OCI-LY1 (cell line): ENCODE data around the gene CNPPD1.

ENCODE experiments used
- H2AFZ ChIP-seq: fragments of 200-600 bp; sonication (generic), shearing (Covaris generic); 2 replicates; pipeline ENCODE4 v1.6.0; 2014; ENCODE audit warnings: antibody characterized with exemption, mild to moderate bottlenecking, low read length
- H3F3A ChIP-seq: fragments of 200-600 bp; sonication (generic), shearing (Covaris generic); 2 replicates; pipeline ENCODE4 v1.6.0; 2014; ENCODE audit warnings: mild to moderate bottlenecking, antibody characterized with exemption, low read length, moderate library complexity; ENCODE audit not compliant: insufficient read depth
- H3K27ac ChIP-seq: fragments of 200-600 bp; sonication (generic); 2 replicates; pipeline ENCODE4 v1.5.1; 2014; ENCODE audit warnings: low read length, mixed run types, mild to moderate bottlenecking, low read depth; ENCODE audit not compliant: poor library complexity, severe bottlenecking
- H3K27me3 ChIP-seq: fragments of 200-600 bp; sonication (generic); 2 replicates; pipeline ENCODE4 v1.6.0; 2014; ENCODE audit warnings: antibody characterized with exemption, mild to moderate bottlenecking, low read length, moderate library complexity; ENCODE audit not compliant: insufficient read depth
- H3K36me3 ChIP-seq: fragments of 200-600 bp; sonication (generic); 2 replicates; pipeline ENCODE4 v1.6.1; 2014; ENCODE audit warnings: mild to moderate bottlenecking, antibody characterized with exemption, low read length, moderate library complexity, mixed read lengths; ENCODE audit not compliant: insufficient read depth
- H3K4me1 ChIP-seq: fragments of 200-600 bp; sonication (generic); 2 replicates; pipeline ENCODE4 v1.5.1; 2014; ENCODE audit warnings: mild to moderate bottlenecking, low read length, moderate library complexity; ENCODE audit not compliant: insufficient read depth, severe bottlenecking
- H3K4me2 ChIP-seq: fragments of 200-600 bp; sonication (generic), shearing (Covaris generic); 2 replicates; pipeline ENCODE4 v1.6.1; 2014; ENCODE audit warnings: low read length
- H3K4me3 ChIP-seq: fragments of 200-600 bp; sonication (generic); 2 replicates; pipeline ENCODE4 v1.5.1; 2014; ENCODE audit warnings: low read length, low read depth, mild to moderate bottlenecking, mixed read lengths; ENCODE audit not compliant: poor library complexity, severe bottlenecking
- H3K79me2 ChIP-seq: fragments of 200-600 bp; shearing (Covaris generic); 2 replicates; pipeline ENCODE4 v1.6.1; 2016; ENCODE audit warnings: mixed run types, low read length, mixed read lengths; ENCODE audit not compliant: insufficient read depth
- H3K9ac ChIP-seq: fragments of 200-600 bp; sonication (generic), shearing (Covaris generic); 2 replicates; pipeline ENCODE4 v1.6.1; 2014; ENCODE audit warnings: mild to moderate bottlenecking, low read length, mixed read lengths
- H3K9me2 ChIP-seq: fragments of 200-600 bp; sonication (generic), shearing (Covaris generic); 2 replicates; pipeline ENCODE4 v1.6.1; 2014; ENCODE audit warnings: low read depth, mild to moderate bottlenecking, low read length, mixed read lengths
- H3K9me3 ChIP-seq: fragments of 200-600 bp; shearing (Covaris generic); 2 replicates; pipeline ENCODE4 v1.6.1; 2014; ENCODE audit warnings: low read length, mixed read lengths
- H4K20me1 ChIP-seq: fragments of 200-600 bp; sonication (generic), shearing (Covaris generic); 2 replicates; pipeline ENCODE4 v1.6.0; 2016; ENCODE audit warnings: mild to moderate bottlenecking, low read length; ENCODE audit not compliant: insufficient read depth
- EZH2 ChIP-seq: fragments of 200-600 bp; sonication (generic), shearing (Covaris generic); IDR thresholded peaks from 2 replicates; pipeline ENCODE4 v1.8.0; 2017; ENCODE audit warnings: borderline replicate concordance, mixed run types, mild to moderate bottlenecking, antibody characterized with exemption, low read length, moderate library complexity, mixed read lengths
- TF ChIP-seq, protein P1 (sequence below): fragments of 200-600 bp; sonication (generic), shearing (Covaris generic); IDR thresholded peaks from 2 replicates; pipeline ENCODE4 v1.5.1; 2017; ENCODE audit warnings: mild to moderate bottlenecking, antibody characterized with exemption, low read length, moderate library complexity, mixed read lengths

Gene CNPPD1

DNA sequence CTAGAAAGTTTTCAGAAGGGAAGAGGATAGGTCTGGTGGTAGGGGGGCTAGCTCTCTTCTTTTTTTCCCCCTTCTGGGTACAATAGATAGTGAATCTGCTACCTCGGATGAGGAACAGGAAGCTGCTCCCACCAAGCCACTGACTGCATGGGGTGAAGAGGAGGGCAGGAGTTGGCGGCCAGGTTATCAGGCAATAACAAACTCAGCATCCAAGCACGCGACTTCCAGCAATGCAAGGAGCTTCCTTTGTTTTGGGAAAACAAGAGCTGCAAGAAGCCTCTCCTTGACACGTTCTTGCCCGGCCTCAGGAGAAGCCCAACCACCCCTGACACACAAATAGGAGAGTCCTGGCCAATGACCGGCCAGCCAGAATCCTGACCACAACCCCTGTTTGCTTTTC is 48.3 kb downstream of the CNPPD1 start:
- Histone ChIP-seq H3K4me1 (no peaks in the 10 kb centered on the region), H2AFZ (no peak overlapping the region), H3K9me3 (no peaks in the 10 kb centered on the region), H3K27ac (no peak overlapping the region), H3K9ac (no peak overlapping the region), H3K4me3 (no peak overlapping the region), H3K36me3 (no peaks in the 10 kb centered on the region), H3K79me2 (no peaks in the 10 kb centered on the region), H3K4me2 (no peak overlapping the region), H3F3A (no peaks in the 10 kb centered on the region), H3K27me3 (no peaks in the 10 kb centered on the region), H4K20me1 (no peaks in the 10 kb centered on the region), H3K9me2 (no peaks in the 10 kb centered on the region)
- TF ChIP-seq, protein P1, sequence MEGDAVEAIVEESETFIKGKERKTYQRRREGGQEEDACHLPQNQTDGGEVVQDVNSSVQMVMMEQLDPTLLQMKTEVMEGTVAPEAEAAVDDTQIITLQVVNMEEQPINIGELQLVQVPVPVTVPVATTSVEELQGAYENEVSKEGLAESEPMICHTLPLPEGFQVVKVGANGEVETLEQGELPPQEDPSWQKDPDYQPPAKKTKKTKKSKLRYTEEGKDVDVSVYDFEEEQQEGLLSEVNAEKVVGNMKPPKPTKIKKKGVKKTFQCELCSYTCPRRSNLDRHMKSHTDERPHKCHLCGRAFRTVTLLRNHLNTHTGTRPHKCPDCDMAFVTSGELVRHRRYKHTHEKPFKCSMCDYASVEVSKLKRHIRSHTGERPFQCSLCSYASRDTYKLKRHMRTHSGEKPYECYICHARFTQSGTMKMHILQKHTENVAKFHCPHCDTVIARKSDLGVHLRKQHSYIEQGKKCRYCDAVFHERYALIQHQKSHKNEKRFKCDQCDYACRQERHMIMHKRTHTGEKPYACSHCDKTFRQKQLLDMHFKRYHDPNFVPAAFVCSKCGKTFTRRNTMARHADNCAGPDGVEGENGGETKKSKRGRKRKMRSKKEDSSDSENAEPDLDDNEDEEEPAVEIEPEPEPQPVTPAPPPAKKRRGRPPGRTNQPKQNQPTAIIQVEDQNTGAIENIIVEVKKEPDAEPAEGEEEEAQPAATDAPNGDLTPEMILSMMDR, result no peak
- no peak for TF ChIP-seq EZH2

DNA sequence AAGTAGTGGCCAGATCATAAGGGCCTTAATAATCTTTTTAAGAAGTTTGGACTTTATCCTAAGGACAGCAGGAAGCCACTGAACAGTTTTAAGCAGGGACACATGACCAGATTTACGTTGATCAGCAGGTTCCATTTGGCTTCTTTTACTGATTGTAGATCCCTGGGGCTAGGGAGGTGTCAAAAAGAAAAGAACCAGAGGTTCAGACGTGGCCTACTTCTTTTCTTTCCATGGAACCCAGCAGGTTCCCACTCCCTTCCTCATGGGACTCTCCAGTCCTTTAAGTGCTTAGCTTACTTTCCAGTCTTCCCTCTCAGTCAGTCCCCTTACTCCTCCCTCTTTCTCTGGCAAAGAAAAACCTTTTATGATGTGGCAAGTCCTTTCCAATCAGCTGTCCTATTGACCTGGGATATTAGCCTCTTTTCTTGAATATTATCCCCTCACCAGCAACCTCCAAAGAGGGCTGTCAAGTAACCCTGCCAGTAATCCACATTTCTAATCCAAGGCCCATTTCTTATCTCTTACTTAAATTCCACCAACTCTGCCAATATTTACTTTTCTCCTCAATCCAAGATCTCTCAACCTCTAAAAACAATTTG is 49.6 kb downstream of the CNPPD1 start:
- Histone ChIP-seq H3K4me3 (no peak overlapping the region), H3K9me2 (no peaks in the 10 kb centered on the region), H3F3A (no peaks in the 10 kb centered on the region), H3K36me3 (no peaks in the 10 kb centered on the region), H3K79me2 (no peaks in the 10 kb centered on the region), H3K27me3 (no peaks in the 10 kb centered on the region), H4K20me1 (no peaks in the 10 kb centered on the region), H3K9me3 (no peaks in the 10 kb centered on the region), H3K27ac (no peak overlapping the region), H3K9ac (no peak overlapping the region), H3K4me1 (no peaks in the 10 kb centered on the region), H3K4me2 (no peak overlapping the region), H2AFZ (no peak overlapping the region)
- TF ChIP-seq, protein P1, result no peak
- TF ChIP-seq EZH2, result no peak

- H3K9me2 ChIP-seq, result no peaks in the 10 kb centered on the region
- TF ChIP-seq, protein P1, result no peak
- no peak for TF ChIP-seq EZH2
- no peaks in the 10 kb centered on the region for H3K27me3 ChIP-seq
- no peak overlapping the region for H3K4me3 ChIP-seq
- no peak overlapping the region for H2AFZ ChIP-seq
- H3K4me1 ChIP-seq, result no peaks in the 10 kb centered on the region
- H3K9me3 ChIP-seq, result no peaks in the 10 kb centered on the region
- H3K4me2 ChIP-seq, result no peak overlapping the region
- H4K20me1 ChIP-seq, result no peaks in the 10 kb centered on the region
- no peaks in the 10 kb centered on the region for H3F3A ChIP-seq
- H3K27ac ChIP-seq, result no peak overlapping the region
- H3K79me2 ChIP-seq, result no peaks in the 10 kb centered on the region
- H3K36me3 ChIP-seq, result no peaks in the 10 kb centered on the region
- no peak overlapping the region for H3K9ac ChIP-seq
Measured at GRCh38 chr2:219126555-219126954, 50.2 kb downstream of the CNPPD1 start.
